Mammary epithelial cell (primary cell): ENCODE results near the gene CHTF8.

Experiments used
- CTCF ChIP-seq, 2 donors: IDR thresholded peaks in 1 of 2; conservative IDR thresholded peaks in 1 of 2; 2 replicates each; pipeline ENCODE4 v1.5.1; 2011 to 2012; ENCODE audit warnings: inconsistent platforms in 2 of 2, low read length in 2 of 2, mild to moderate bottlenecking in 2 of 2, control low read depth in 1 of 2, low read depth in 1 of 2; ENCODE audit not compliant: insufficient read depth in 1 of 2; ENCODE audit errors: extremely low read depth in 1 of 2
- EZH2 ChIP-seq: IDR thresholded peaks from 2 replicates; pipeline ENCODE4 v1.6.1; 2012; ENCODE audit warnings: low read length, inconsistent platforms, borderline replicate concordance

- TF ChIP-seq CTCF (conservative IDR thresholded peaks at IDR 0.05 in 1 of 2, IDR thresholded peaks at IDR 0.05 in 1 of 2; ENCODE audit: extremely low read depth in 1 of 2, insufficient read depth in 1 of 2, low read depth in 1 of 2, low read length in 2 of 2) (peak in 1 of 2 donors; percentile 2), EZH2 (no peak)
These were observed 25.7 kb downstream of the CHTF8 start for GRCh38 chr16:69106491-69107315.
